ENCODE measurements around the gene ARRB1.
"Not testable (repeated sequence)": the region's sequence is repeated elsewhere in the genome, so short reads cannot be mapped to it uniquely, and the experiment has no call there.

The ARRB1 gene

GRCh38 chr11:75298191-75298975, 53.1 kb downstream of the ARRB1 start:
- no peak for DNase-seq

- DNase-seq: no peak
These were observed 57.6 kb downstream of the ARRB1 start for GRCh38 chr11:75293903-75294302.

- DNase-seq: no peak
These were observed 58.5 kb downstream of the ARRB1 start for GRCh38 chr11:75292943-75293342.

GRCh38 chr11:75291741-75292140, 59.7 kb downstream of the ARRB1 start:
- no peak for DNase-seq

GRCh38 chr11:75289919-75290318, 61.5 kb downstream of the ARRB1 start:
- DNase-seq: no peak

- DNase-seq: no peak
These were observed 62.0 kb downstream of the ARRB1 start for GRCh38 chr11:75289511-75289760.

GRCh38 chr11:75287579-75287978, 63.9 kb downstream of the ARRB1 start:
- DNase-seq: no peak

GRCh38 chr11:75286826-75287465, 64.5 kb downstream of the ARRB1 start:
- no peak for DNase-seq

GRCh38 chr11:75285776-75286360, 65.6 kb downstream of the ARRB1 start:
- DNase-seq: no peak

- DNase-seq: no peak
These were observed 68.0 kb downstream of the ARRB1 start for GRCh38 chr11:75283391-75283931.

- no peak for DNase-seq
These were observed 69.9 kb downstream of the ARRB1 start for GRCh38 chr11:75281469-75282095.

GRCh38 chr11:75280770-75281468, 70.5 kb downstream of the ARRB1 start:
- no peak for DNase-seq

GRCh38 chr11:75280227-75280701, 71.2 kb downstream of the ARRB1 start:
- DNase-seq: peak; percentile 62 to 69

- no peak for DNase-seq
These were observed 72.2 kb downstream of the ARRB1 start for GRCh38 chr11:75279273-75279672.

GRCh38 chr11:75277991-75278790, 73.3 kb downstream of the ARRB1 start:
- no peak for DNase-seq

GRCh38 chr11:75277211-75277805, 74.2 kb downstream of the ARRB1 start:
- no peak for DNase-seq

- DNase-seq: no peak
These were observed 74.8 kb downstream of the ARRB1 start for GRCh38 chr11:75276686-75277085.

- no peak for DNase-seq
These were observed 75.3 kb downstream of the ARRB1 start for GRCh38 chr11:75276186-75276585.

- DNase-seq: peak; percentile 42 to 66
These were observed 75.9 kb downstream of the ARRB1 start for GRCh38 chr11:75275581-75275980.

- not testable (repeated sequence) for DNase-seq
These were observed 76.7 kb downstream of the ARRB1 start for GRCh38 chr11:75274716-75275115.

Measured in stimulated activated CD4-positive, alpha-beta T cell treated with anti-CD3 and anti-CD28 coated beads, Interleukin-4, amount 100 ng/mL, for 4 hours (primary cell).